ENCODE results near the gene GPR39.

Gene GPR39

DNA sequence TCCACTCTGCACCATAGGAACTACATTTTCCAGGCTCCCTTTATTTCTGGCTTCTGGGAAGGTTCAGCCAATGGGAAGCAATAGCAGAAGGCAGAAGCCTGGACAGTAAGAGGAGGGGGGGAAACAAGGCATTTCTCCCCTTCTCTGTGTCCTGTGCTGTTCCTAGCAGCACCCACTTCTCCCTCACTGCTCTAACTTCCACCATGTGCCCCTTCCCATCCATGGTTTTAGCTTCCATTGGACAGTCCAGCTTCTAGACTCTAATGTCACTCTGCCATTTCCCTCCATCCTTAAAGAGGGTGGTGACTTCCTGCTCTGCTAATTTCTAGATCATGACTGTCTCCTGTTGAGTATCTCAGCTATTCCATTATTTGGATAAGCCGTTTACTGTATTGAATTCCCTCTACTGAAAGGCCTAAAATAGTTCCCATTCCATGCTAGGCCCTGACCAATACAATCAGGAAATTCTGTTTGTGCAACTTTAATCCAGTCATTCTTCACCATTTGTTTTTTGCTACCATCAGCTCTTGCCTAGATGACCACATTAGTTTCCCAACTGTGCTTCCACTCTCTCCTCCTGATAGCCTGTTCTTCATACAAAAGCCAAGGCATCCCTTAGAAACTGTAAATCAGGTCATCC, 274.2 kb downstream of the GPR39 start:
- DNase-seq: no peak

GRCh38 chr2:132691556-132691955, 275.0 kb downstream of the GPR39 start:
- no peak for DNase-seq

DNA sequence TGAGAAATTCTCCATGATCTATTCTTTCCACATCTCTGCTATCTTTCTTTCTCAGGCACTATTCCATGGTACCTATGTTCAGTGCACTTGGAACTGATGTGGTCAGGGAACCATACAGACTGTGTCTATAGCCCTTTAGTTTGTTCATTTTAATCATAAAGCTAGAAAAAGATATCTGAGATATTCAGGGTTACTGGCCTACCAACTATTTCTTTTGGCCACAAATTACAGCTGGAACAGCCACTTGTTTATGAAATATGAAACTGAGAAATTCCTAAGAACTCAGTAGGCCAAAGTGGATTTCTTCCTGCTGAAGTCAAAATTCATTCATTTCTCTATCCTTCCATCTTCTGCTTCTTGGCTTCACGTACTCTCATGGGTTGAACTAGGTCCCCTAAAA, 276.2 kb downstream of the GPR39 start:
- DNase-seq: no peak
